ENCODE measurements around the gene CCDC47. TPM values are rescaled to one million over a fixed set of nuclear protein-coding genes. Genes with fewer than 3 reads are reported as not detected.
"Not testable (repeated sequence)": the region's sequence is repeated elsewhere in the genome, so short reads cannot be mapped to it uniquely, and the experiment has no call there.

CCDC47 gene
- polyA plus RNA-seq, 1 donor (not counting 4 experiments of a cell fraction or from before 2014, with no cell fraction given), result 86.4 TPM

DNA sequence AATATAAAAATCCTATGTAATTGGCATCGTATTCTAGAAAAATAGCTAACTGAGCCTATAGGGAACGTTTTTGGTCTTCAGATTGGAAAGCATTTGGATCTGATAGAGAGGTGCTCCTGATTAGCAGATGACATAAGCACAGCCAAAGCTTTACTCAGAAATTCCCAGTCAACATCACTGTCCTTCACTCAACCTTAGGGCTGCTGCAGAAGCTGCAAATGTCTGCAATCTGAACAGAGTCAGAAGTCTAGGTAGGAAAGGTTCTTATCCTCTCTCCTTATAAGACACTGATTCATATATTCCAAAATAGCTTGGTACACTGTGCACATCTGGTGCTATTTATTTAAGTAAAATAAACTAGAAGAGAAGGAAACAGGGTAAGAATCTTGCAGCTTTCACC lies 51.0 kb downstream of the CCDC47 start:
- no peaks in the 10 kb centered on the region for H3K79me2 ChIP-seq (ENCODE audit: control insufficient read depth, insufficient read depth, low read length)
- no peak overlapping the region for H3K4me2 ChIP-seq (ENCODE audit: control insufficient read depth, extremely low read depth, insufficient read depth, low read depth, low read length)
- H3K9me1 ChIP-seq (ENCODE audit: control insufficient read depth, extremely low read depth, insufficient read depth, low read length), result no peaks in the 10 kb centered on the region
- no peak overlapping the region for H2AFZ ChIP-seq (ENCODE audit: control insufficient read depth, low read length)
- H3K4me3 ChIP-seq (ENCODE audit: control insufficient read depth in 2 of 3, extremely low read depth in 1 of 3, insufficient read depth in 2 of 3, low read depth in 1 of 3, low read length in 3 of 3), result no peak overlapping the region
- H3K9me3 ChIP-seq (ENCODE audit: control insufficient read depth, low read depth, low read length), result no peaks in the 10 kb centered on the region
- H4K20me1 ChIP-seq (ENCODE audit: control insufficient read depth, extremely low read depth, insufficient read depth, low read length), result no peaks in the 10 kb centered on the region
- H3K4me1 ChIP-seq (ENCODE audit: control insufficient read depth, extremely low read depth, insufficient read depth, low read length), result no peaks in the 10 kb centered on the region
- no peaks in the 10 kb centered on the region for H3K27me3 ChIP-seq (ENCODE audit: control insufficient read depth, extremely low read depth, insufficient read depth, low read length)
- DNase-seq (ENCODE audit: low read depth, low spot score) (no peak), FAIRE-seq (no peak)
- no peak overlapping the region for H3K27ac ChIP-seq (ENCODE audit: control insufficient read depth, insufficient read depth, low read length)
- TF ChIP-seq, protein P1, sequence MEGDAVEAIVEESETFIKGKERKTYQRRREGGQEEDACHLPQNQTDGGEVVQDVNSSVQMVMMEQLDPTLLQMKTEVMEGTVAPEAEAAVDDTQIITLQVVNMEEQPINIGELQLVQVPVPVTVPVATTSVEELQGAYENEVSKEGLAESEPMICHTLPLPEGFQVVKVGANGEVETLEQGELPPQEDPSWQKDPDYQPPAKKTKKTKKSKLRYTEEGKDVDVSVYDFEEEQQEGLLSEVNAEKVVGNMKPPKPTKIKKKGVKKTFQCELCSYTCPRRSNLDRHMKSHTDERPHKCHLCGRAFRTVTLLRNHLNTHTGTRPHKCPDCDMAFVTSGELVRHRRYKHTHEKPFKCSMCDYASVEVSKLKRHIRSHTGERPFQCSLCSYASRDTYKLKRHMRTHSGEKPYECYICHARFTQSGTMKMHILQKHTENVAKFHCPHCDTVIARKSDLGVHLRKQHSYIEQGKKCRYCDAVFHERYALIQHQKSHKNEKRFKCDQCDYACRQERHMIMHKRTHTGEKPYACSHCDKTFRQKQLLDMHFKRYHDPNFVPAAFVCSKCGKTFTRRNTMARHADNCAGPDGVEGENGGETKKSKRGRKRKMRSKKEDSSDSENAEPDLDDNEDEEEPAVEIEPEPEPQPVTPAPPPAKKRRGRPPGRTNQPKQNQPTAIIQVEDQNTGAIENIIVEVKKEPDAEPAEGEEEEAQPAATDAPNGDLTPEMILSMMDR (optimal IDR thresholded peaks at IDR 0.05 in 1 of 3, IDR thresholded peaks at IDR 0.05 in 1 of 3, conservative IDR thresholded peaks at IDR 0.05 in 1 of 3; ENCODE audit: extremely low read depth in 1 of 3, insufficient read depth in 2 of 3, low read length in 3 of 3), result no peak
- TF ChIP-seq EZH2 (IDR thresholded peaks at IDR 0.05; ENCODE audit: low read length), result no peak
- H3K9ac ChIP-seq (ENCODE audit: control insufficient read depth, extremely low read depth, insufficient read depth, low read length), result no peak overlapping the region
- dilution Hi-C loops (cut with MboI; ENCODE audit: extremely low pct_ligation_motif_present, low sequenced_read_pairs), result no loop called here
- H3K36me3 ChIP-seq (ENCODE audit: control insufficient read depth in 2 of 2, extremely low read depth in 1 of 2, insufficient read depth in 2 of 2, low read length in 2 of 2), result peaks cover 0 to 3% of the 10 kb centered on the region in 2 experiments

DNA sequence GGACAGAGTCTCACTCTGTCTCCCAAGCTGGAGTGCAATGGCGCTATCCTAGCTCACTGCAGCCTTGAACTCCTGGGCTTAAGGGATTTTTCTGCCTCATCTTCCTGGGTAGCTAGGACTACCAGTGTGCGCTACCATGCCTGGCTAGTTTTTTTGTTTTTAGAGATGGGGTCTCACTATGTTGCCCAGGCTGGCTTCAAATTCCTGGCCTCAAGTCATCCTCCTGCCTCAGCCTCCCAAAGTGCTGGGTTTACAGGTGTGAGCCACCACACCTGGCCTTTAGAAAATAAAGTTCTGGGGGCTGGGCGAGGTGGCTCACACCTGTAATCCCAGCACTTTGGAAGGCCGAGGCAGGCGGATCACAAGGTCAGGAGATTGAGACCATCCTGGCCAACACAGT lies 53.2 kb downstream of the CCDC47 start:
- FAIRE-seq; dilution Hi-C loops (cut with MboI; ENCODE audit: extremely low pct_ligation_motif_present, low sequenced_read_pairs): not testable (repeated sequence)

DNA sequence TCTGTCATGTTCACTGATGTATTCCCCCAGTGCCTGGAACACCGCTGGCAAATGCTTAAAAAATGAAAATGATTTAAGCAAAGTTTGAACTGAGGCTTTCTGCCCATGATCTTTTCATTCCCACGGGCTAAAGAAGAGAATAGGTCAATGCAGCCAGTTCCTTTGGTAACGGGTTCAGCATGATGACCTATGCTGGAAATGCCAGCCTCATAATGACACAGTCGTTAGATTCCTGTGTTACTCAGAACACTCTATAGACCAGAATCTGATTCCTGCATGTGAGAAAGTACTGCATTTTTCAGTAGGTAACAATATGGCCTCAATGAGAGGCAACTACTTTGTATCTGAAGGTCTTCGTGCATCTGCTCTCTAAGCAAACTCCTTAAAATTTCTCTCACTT lies 54.4 kb downstream of the CCDC47 start:
- FAIRE-seq (no peak), DNase-seq (ENCODE audit: low read depth, low spot score) (no peak)
- Histone ChIP-seq H3K79me2 (ENCODE audit: control insufficient read depth, insufficient read depth, low read length) (no peaks in the 10 kb centered on the region), H2AFZ (ENCODE audit: control insufficient read depth, low read length) (no peak overlapping the region), H3K27me3 (ENCODE audit: control insufficient read depth, extremely low read depth, insufficient read depth, low read length) (no peaks in the 10 kb centered on the region), H3K4me1 (ENCODE audit: control insufficient read depth, extremely low read depth, insufficient read depth, low read length) (no peaks in the 10 kb centered on the region), H3K9me1 (ENCODE audit: control insufficient read depth, extremely low read depth, insufficient read depth, low read length) (no peaks in the 10 kb centered on the region), H3K4me2 (ENCODE audit: control insufficient read depth, extremely low read depth, insufficient read depth, low read depth, low read length) (no peak overlapping the region), H4K20me1 (ENCODE audit: control insufficient read depth, extremely low read depth, insufficient read depth, low read length) (no peaks in the 10 kb centered on the region), H3K27ac (ENCODE audit: control insufficient read depth, insufficient read depth, low read length) (no peak overlapping the region), H3K9ac (ENCODE audit: control insufficient read depth, extremely low read depth, insufficient read depth, low read length) (no peak overlapping the region), H3K9me3 (ENCODE audit: control insufficient read depth, low read depth, low read length) (no peaks in the 10 kb centered on the region), H3K36me3 (ENCODE audit: control insufficient read depth in 2 of 2, extremely low read depth in 1 of 2, insufficient read depth in 2 of 2, low read length in 2 of 2) (peaks cover 0 to 5% of the 10 kb centered on the region in 2 experiments), H3K4me3 (ENCODE audit: control insufficient read depth in 2 of 3, extremely low read depth in 1 of 3, insufficient read depth in 2 of 3, low read depth in 1 of 3, low read length in 3 of 3) (no peak overlapping the region)
- dilution Hi-C loops (cut with MboI; ENCODE audit: extremely low pct_ligation_motif_present, low sequenced_read_pairs), result no loop called here
- no peak for TF ChIP-seq EZH2 (IDR thresholded peaks at IDR 0.05; ENCODE audit: low read length)
- TF ChIP-seq, protein P1 (optimal IDR thresholded peaks at IDR 0.05 in 1 of 3, IDR thresholded peaks at IDR 0.05 in 1 of 3, conservative IDR thresholded peaks at IDR 0.05 in 1 of 3; ENCODE audit: extremely low read depth in 1 of 3, insufficient read depth in 2 of 3, low read length in 3 of 3), result no peak

More for the DNA sequence above, 53.2 kb downstream of the CCDC47 start:
- H3K27ac ChIP-seq (ENCODE audit: control insufficient read depth, insufficient read depth, low read length); H3K4me2 ChIP-seq (ENCODE audit: control insufficient read depth, extremely low read depth, insufficient read depth, low read depth, low read length); H3K9me3 ChIP-seq (ENCODE audit: control insufficient read depth, low read depth, low read length); H3K4me3 ChIP-seq (ENCODE audit: control insufficient read depth in 2 of 3, extremely low read depth in 1 of 3, insufficient read depth in 2 of 3, low read depth in 1 of 3, low read length in 3 of 3); H2AFZ ChIP-seq (ENCODE audit: control insufficient read depth, low read length); H3K79me2 ChIP-seq (ENCODE audit: control insufficient read depth, insufficient read depth, low read length); H3K36me3 ChIP-seq (ENCODE audit: control insufficient read depth in 2 of 2, extremely low read depth in 1 of 2, insufficient read depth in 2 of 2, low read length in 2 of 2); H3K27me3 ChIP-seq (ENCODE audit: control insufficient read depth, extremely low read depth, insufficient read depth, low read length); DNase-seq (ENCODE audit: low read depth, low spot score); H3K4me1 ChIP-seq (ENCODE audit: control insufficient read depth, extremely low read depth, insufficient read depth, low read length); H3K9me1 ChIP-seq (ENCODE audit: control insufficient read depth, extremely low read depth, insufficient read depth, low read length); H3K9ac ChIP-seq (ENCODE audit: control insufficient read depth, extremely low read depth, insufficient read depth, low read length); H4K20me1 ChIP-seq (ENCODE audit: control insufficient read depth, extremely low read depth, insufficient read depth, low read length): not testable (repeated sequence)
